Neural crest cell (in vitro differentiated cells): ENCODE data around the gene RBM44. TPM values are rescaled to one million over a fixed set of nuclear protein-coding genes. Genes with fewer than 3 reads are reported as not detected.

Experiments
- DNase-seq: peaks from one replicate; pipeline ENCODE4 v3.0.0; 2021; ENCODE audit warnings: low read depth, mixed read lengths, low spot score
- H3K27ac Mint-ChIP-seq: one replicate; pipeline ENCODE4 v1.8.0; 2021; ENCODE audit warnings: mild to moderate bottlenecking, mixed read lengths; ENCODE audit not compliant: unreplicated experiment
- H3K27me3 Mint-ChIP-seq: 2 replicates; pipeline ENCODE4 v1.8.0; 2021; ENCODE audit warnings: low read depth, mild to moderate bottlenecking, mixed read lengths
- H3K36me3 Mint-ChIP-seq: 2 replicates; pipeline ENCODE4 v1.8.0; 2021; ENCODE audit warnings: low read depth, mild to moderate bottlenecking, mixed read lengths
- H3K4me1 Mint-ChIP-seq: 2 replicates; pipeline ENCODE4 v1.8.0; 2021; ENCODE audit warnings: mixed read lengths
- H3K4me3 Mint-ChIP-seq: one replicate; pipeline ENCODE4 v1.8.0; 2021; ENCODE audit warnings: mild to moderate bottlenecking, mixed read lengths
- H3K9me3 Mint-ChIP-seq: 2 replicates; pipeline ENCODE4 v1.8.0; 2021; ENCODE audit warnings: mixed read lengths
- total RNA-seq: library from RNA; stranded (reverse); gene quantifications from 2 replicates; pipeline ENCODE4 v1.2.1, GENCODE V29; 2021
- TF ChIP-seq, protein P1 (sequence below): fragments of 200-600 bp; sonication (generic); conservative IDR thresholded peaks from 2 replicates; pipeline ENCODE4 v1.5.0; 2021; ENCODE audit warnings: antibody characterized with exemption, mild to moderate bottlenecking

Gene RBM44
- total RNA-seq, 1 donor from 2014 or later = 0.42 TPM

DNA sequence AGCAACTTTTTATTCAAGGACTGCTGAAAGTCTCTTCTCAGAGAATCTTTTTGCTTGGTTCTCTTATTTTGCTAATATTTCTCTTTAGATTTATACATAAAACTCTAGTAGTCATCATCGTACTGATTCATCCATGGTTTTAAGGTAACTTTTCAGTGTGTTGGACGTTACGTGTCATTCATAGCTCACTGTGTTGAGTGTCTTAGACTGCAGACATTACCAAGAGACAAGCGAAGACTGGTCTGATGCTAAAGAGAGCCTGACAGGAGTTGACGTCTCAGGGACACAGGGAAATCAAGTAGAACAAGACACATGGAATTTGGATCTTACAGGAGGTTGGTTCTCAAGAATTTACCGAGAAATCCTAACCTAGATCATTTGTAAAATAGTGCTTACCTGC is 25.5 kb downstream of the RBM44 start:
- Mint-ChIP-seq H3K4me3 (no peak overlapping the region), H3K27me3 (peaks cover 5% of the 10 kb centered on the region), H3K36me3 (no peaks in the 10 kb centered on the region), H3K4me1 (peaks cover 5% of the 10 kb centered on the region), H3K27ac (no peak overlapping the region), H3K9me3 (no peaks in the 10 kb centered on the region)
- no peak for DNase-seq
- TF ChIP-seq, protein P1, sequence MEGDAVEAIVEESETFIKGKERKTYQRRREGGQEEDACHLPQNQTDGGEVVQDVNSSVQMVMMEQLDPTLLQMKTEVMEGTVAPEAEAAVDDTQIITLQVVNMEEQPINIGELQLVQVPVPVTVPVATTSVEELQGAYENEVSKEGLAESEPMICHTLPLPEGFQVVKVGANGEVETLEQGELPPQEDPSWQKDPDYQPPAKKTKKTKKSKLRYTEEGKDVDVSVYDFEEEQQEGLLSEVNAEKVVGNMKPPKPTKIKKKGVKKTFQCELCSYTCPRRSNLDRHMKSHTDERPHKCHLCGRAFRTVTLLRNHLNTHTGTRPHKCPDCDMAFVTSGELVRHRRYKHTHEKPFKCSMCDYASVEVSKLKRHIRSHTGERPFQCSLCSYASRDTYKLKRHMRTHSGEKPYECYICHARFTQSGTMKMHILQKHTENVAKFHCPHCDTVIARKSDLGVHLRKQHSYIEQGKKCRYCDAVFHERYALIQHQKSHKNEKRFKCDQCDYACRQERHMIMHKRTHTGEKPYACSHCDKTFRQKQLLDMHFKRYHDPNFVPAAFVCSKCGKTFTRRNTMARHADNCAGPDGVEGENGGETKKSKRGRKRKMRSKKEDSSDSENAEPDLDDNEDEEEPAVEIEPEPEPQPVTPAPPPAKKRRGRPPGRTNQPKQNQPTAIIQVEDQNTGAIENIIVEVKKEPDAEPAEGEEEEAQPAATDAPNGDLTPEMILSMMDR = no peak

DNA sequence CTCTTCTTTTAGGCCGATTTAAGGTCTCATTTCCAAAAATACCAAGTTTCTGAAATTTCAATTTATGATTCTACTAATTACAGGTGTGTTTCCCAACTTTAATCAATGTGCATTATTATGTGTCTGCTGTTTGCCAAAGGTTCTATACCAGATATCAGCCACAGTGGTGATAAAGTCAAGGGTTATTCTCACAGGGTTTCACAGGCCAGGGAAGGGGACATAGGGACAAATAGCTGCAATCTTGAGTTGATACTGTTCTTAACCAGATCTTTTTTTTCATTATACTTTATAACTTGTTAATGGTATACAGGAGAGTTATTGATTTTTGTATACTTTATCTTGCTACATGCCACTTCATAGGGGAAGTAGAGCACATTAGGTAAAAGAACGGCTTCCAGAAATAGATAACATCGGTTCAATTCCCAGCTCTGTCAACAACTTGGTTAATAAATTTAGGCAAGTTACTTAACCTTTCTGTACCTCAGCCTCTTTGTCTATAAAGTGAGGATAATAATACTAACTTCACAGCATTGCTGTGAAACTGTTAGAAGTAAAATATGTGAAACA is 28.9 kb downstream of the RBM44 start:
- H3K27me3 Mint-ChIP-seq = peaks cover 2% of the 10 kb centered on the region
- no peak overlapping the region for H3K27ac Mint-ChIP-seq
- no peaks in the 10 kb centered on the region for H3K9me3 Mint-ChIP-seq
- H3K4me1 Mint-ChIP-seq = peaks cover 5% of the 10 kb centered on the region
- DNase-seq = no peak
- H3K4me3 Mint-ChIP-seq = no peak overlapping the region
- H3K36me3 Mint-ChIP-seq = no peaks in the 10 kb centered on the region
- TF ChIP-seq, protein P1 = no peak

DNA sequence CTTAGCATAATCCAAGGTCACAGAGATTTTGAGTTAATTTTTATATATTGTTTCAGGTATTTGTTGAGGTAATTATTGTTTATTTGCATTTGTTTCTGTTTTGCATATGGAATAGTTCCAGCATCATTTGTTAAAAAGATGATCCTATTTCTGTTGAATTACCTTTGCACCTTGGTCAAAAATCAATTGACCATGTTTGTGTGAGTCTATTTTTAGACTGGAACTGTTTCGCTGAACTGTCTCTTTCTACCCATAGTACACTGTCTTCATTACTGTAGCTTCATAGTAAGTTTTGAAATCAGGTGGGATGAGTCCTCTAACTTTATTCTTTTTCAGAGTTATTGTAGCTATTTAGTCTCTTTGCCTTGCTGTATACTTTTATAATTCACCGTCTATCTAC is 31.9 kb downstream of the RBM44 start:
- TF ChIP-seq, protein P1 = no peak
- Mint-ChIP-seq H3K4me1 (peaks cover 5% of the 10 kb centered on the region), H3K36me3 (no peaks in the 10 kb centered on the region), H3K4me3 (no peak overlapping the region), H3K9me3 (no peaks in the 10 kb centered on the region), H3K27me3 (no peaks in the 10 kb centered on the region), H3K27ac (no peak overlapping the region)
- no peak for DNase-seq

DNA sequence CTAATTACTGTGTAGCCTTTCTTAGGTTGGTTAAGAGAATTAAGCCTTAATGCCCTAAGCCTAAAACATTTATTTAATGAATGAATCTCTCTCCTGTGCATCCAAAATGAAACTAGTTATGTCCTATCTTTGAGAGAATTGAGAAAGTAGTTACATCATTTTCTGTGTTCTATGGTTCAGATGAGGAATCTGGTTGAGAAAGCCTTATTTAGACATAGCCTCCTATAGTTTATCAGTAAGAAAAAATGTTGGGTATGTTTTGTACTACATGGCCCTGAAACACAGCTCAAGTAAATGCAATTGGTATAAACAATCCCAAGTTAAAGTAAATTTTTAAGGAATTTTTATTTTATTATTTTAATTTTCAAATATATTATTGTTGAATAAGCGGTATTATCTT is 35.0 kb downstream of the RBM44 start:
- TF ChIP-seq, protein P1 = no peak
- no peaks in the 10 kb centered on the region for H3K27me3 Mint-ChIP-seq
- no peaks in the 10 kb centered on the region for H3K36me3 Mint-ChIP-seq
- no peak for DNase-seq
- no peaks in the 10 kb centered on the region for H3K9me3 Mint-ChIP-seq
- no peaks in the 10 kb centered on the region for H3K4me1 Mint-ChIP-seq
- no peak overlapping the region for H3K4me3 Mint-ChIP-seq
- no peak overlapping the region for H3K27ac Mint-ChIP-seq

DNA sequence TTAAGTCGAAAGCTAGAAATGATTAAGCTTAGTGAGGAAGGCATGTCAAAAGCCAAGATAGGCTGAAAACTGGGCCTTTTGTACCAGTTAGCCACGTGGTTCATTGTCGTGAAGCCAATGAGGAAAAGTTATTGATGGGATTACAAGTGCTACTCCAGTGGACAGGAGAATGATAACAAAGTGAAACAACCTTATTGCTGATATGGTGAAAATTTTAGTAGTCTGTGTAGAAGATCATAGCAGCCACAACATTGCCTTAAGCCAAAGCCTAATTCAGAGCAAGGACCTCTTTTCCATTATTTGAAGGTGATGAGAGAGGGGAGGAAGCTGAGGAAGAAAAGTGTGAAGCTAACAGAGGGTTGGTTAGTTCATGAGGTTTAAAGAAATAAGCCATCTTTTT is 36.8 kb downstream of the RBM44 start:
- no peak for DNase-seq
- Mint-ChIP-seq H3K36me3 (no peaks in the 10 kb centered on the region), H3K9me3 (peaks cover 3% of the 10 kb centered on the region), H3K4me3 (no peak overlapping the region), H3K27me3 (peaks cover 3% of the 10 kb centered on the region), H3K4me1 (no peaks in the 10 kb centered on the region), H3K27ac (no peak overlapping the region)
- TF ChIP-seq, protein P1 = no peak
